Measurements from ENCODE around the gene ZNHIT2.

Gene ZNHIT2

DNA sequence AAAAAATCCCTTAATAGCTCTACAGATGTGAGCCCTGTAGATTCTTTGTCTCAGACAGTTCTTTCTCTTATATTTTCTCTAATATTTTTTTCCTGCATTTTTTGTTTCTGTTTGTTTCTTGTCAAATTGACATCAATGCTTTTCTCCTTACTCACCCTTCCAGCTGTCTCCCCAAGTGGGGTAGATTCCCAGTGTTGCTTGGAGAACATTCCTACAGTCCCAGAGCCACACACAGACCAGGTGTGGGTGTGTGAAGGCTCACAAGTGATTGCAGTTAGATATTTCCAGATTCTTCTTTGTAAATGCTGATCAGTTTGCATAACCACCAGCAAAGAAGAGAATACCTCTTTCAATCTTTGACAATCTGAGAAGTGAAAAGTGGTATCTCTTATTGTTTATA lies 14.0 kb downstream of the ZNHIT2 start:
- no peak for DNase-seq (ENCODE audit: low read depth)

DNA sequence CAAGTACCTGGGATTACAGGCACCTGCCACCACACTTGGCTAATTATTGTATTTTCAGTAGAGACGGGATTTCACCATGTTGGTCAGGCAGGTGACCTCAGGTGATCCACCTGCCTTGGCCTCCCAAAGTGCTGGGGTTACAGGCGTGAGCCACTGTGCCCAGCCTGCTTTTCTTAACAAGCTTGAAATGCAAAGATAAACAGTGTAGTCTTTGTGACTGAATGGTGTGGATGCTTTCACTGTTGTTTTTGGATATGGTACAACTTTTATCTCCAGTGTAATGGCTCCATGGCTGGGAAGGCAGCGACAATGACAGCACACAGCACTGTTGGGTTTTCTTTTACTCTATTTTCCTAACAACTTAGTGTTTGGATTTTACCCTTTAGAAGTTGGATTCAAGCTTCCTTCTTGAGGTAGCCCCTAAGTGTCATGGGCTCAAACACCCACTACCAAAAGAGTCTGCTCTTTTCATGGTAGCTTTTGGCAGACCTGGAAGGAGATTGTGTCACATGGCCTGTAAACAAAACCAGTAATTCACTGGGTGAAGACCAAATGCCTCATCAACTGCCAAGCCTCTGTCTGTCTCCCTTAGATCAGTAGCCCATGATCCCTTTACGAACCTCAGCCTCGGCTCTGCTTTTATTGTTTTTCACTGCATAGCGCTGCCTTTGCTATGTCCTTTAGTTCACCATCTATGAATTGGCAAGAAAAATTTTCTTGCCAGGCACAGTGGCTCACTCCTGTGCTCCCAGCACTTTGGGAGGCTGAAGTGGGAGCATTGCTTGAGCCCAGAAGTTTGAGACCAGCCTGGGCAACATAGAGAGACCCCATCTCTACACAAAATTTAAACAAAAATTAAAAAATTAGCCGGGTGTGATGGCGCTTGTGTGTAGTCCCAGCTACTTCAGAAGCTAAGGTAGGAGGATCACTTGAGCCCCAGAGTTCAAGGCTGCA lies 15.1 kb downstream of the ZNHIT2 start:
- no peak for DNase-seq (ENCODE audit: low read depth)

DNA sequence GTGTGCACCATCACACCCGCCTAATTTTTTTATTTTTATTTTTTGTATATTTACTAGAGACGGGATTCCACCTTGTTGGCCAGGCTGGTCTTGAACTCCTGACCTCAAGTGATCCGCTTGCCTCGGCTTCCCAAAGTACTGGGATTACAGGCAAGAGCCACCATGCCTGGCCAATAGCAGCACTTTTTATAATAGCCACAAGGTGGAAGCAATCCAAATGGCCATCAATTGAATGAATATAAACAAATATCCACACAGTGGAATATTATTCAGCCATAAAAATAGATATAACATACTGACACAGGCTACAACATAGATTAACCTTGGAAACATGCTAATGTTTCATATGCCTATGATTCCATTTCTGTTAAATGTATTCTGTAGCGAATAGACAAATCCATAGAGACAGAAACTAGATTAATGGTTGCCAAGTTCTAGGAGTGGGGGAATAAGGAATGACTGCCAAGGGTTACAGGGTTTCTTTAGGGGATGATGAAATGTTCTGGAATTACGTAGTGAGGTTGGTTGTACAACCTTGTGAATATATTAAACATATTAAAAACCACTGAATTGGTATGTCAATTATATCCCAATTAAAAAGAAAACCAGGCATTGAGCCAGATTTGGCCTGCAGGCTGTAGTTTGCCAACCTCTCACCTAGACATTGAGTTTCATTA lies 16.7 kb downstream of the ZNHIT2 start:
- DNase-seq (ENCODE audit: low read depth), result no peak

DNA sequence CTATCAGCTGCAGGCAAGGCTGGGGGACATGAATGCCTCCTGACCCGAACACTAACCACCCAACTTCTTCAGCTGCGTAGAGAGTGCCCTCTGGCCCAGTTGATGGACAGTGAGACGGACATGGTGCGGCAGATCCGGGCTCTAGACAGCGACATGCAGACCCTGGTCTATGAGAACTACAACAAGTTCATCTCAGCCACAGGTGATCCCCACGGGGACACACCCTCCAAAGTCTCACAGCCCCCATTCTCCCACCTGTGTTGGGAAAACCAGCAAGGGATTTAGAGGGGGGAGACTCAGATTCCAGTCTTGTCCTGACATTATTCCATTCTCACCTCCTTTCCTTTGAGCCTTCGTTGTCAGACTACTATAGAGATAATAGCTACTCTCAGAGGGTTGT lies 20.6 kb downstream of the ZNHIT2 start:
- no peak for DNase-seq (ENCODE audit: low read depth)

DNA sequence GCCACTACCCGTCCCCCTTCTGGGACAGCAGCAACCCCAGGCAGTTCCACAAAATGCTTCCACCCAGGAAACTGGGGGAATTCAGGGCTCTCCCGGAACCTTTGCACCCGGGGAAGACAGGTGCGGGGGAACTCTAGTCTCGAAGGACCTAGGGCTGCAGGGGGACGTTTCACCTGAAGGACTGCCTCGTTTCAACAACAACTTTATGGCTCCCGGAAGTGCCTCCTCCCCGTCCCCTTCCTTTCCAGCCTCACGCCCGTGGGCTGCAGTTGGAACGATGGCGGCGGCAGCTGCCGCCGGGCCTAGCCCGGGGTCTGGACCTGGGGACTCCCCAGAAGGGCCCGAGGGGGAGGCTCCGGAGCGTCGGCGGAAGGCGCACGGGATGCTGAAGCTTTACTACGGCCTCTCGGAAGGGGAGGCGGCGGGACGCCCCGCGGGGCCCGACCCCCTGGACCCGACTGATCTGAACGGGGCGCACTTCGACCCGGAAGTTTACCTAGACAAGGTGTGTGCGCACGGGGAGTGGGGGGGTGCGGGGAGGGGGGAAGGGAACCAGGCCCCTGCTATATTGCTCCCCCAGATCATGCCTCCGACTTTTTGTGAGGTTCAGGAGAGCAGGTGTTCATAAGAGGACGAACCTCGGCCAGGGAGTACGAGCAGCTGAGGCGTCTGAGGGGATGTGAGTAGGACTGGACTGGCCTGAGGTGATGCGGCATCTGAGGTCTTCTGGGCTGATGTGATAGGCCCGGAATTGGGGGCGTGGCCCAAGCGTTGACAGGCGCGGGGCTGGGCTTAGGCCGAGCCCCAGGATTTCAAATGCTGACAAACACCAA lies 21.3 kb downstream of the ZNHIT2 start, which contains the start of gene VPS51:
VPS51 (plus strand) TSS at position 241 of the 833 bp plus-strand sequence; CDS start at position 278, 37 bp downstream.
- peak; percentile 75 for DNase-seq (ENCODE audit: low read depth)

DNA sequence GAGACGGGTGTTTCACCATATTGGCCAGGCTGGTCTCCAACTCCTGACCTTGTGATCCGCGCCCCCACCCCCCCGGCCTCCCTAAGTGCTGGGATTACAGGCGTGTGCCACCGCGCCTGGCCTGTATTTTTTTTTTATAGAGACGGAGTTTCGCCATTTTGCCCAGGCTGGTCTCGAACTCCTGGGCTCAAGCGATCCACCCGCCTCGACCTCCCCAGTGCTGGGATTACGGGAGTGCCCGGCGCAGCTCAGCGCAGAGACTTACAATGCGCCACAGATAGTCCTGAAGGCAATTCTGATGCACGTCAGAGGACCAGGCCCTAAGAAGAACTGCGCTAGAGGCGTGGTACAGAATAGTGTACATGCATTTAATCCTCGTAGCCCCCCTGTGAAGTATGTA lies 22.1 kb downstream of the ZNHIT2 start:
- no peak for DNase-seq (ENCODE audit: low read depth)

DNA sequence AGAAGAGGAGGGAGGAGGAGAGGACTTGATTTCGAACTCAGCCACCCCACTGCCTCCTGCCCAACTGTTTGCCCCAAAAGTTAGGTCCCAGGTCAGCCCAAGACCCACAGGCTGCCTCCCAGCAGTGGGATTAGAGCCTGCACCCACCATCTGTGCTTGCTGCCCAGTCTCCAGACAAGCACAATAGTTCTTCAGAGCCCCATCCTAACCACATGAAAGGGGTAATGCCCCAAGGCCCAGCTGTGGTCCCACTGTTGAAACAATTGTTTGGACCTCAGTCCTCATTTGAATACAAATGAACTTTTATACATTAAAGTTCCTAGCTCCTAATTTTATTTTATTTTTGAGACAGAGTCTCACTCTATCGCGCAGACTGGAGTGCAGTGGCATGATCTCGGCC lies 26.9 kb downstream of the ZNHIT2 start:
- DNase-seq (ENCODE audit: low read depth), result no peak

DNA sequence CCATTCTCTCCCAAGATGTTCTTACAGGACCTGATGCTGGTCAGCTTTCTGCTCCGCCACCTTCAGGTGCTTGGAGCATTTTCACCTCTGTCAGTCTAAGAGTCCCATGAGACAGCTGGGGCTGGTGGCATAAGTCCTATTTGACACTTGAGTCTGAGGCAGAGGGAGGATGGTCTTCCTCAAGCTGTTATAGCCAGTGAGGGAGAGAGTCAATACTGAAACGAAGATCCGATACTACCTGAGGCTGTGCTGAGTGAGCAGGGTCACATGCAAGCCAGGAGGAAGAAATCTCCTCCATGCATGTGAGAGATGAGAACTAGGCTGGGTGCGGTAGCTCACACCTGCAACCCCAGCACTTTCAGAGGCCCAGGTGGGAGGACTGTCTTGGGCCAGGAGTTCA lies 27.9 kb downstream of the ZNHIT2 start:
- no peak for DNase-seq (ENCODE audit: low read depth)

DNA sequence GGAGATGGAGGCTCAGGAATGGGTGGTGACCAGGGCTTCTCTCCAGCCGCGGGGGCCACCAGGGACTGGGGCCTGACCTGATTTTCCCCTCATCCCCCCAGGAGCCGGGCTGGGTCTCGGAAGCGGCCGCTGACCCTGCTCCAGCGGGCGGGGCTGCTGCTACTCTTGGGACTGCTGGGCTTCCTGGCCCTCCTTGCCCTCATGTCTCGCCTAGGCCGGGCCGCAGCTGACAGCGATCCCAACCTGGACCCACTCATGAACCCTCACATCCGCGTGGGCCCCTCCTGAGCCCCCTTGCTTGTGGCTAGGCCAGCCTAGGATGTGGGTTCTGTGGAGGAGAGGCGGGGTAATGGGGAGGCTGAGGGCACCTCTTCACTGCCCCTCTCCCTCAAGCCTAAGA lies 29.7 kb downstream of the ZNHIT2 start:
- DNase-seq (ENCODE audit: low read depth), result no peak

DNA sequence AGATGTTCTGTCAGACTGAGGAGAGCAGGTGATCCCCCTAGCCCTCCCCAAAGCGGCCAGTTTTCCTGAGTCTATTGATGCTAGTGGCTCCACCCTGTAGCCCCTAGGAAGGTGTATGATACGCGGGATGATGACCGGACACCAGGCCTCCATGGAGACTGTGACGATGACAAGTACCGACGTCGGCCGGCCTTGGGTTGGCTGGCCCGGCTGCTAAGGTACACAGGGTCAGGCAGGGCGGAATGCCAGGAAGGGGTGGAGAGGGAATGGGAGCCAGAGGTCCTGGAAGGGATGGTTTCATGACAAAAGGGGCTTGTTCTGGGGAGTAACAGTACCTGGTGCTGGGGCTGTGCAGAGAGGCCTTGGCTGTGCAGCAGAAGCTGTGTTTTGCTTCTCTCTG lies 30.3 kb downstream of the ZNHIT2 start:
- no peak for DNase-seq (ENCODE audit: low read depth)

DNA sequence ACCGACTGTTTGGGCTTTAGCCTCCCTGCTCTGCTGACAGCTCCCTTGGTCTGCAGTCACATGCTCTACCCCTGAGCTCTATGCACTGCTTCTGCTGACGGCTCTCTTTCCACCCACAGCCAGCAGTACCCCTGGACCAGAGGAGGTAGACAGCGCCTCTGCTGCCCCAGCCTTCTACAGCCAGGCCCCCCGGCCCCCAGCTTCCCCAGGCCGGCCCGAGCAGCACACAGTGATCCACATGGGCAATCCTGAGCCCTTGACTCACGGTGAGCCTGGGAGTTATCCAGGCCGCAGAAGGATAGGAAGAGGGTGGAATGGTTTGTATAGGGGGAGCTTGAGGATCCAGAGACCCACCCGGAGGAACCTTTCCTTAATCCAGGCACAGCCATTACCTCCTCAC lies 30.7 kb downstream of the ZNHIT2 start:
- no peak for DNase-seq (ENCODE audit: low read depth)

DNA sequence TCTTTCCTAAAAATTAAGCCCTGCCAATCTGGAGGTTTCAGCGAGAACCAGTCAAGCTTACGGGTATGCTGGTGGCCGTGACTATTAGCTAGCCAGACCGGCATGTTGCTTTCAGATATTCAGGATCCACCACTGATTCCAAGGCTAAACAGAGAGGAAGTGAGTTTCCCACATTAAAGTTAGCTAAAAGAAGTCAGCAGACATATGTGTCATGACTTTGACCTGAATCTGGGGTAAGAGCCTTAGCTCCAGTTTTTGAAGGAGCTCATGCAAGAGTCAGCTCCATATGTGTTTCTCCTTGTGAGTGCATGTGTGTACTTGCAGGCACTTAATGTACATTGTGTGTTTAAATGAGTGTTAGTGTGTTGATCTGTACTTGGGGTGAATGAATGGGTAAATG lies 32.1 kb downstream of the ZNHIT2 start:
- DNase-seq (ENCODE audit: low read depth), result no peak

DNA sequence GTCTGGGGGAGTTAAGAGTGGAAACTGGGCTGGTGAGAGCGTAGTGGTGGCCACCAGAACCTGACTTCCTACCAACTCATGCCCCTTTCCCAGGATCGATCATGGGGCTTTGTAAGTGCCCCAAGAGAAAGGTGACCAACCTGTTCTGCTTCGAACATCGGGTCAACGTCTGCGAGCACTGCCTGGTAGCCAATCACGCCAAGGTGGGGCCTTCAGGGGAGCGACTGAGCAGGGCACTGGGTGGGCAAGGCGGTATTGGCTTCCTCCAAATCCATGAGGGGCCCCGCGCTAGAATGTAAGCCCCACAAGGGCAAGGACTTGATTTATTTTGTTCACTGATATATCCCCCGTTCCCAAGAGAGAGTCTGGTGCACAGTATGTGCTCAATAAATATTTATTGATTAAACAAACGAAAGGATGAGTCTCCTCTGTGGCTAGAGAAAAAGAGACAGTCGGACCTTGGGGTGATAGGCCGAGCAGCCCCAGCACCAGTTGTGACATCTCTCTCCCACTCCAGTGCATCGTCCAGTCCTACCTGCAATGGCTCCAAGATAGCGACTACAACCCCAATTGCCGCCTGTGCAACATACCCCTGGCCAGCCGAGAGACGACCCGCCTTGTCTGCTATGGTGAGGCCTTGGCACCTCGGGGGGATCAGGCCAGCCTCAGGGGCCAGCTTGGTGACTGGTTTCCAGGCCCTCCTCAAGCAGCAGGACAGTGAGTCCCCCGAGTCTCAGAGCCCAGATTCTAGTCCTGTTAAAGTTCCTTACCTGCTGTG lies 32.7 kb downstream of the ZNHIT2 start:
- no peak for DNase-seq (ENCODE audit: low read depth)

DNA sequence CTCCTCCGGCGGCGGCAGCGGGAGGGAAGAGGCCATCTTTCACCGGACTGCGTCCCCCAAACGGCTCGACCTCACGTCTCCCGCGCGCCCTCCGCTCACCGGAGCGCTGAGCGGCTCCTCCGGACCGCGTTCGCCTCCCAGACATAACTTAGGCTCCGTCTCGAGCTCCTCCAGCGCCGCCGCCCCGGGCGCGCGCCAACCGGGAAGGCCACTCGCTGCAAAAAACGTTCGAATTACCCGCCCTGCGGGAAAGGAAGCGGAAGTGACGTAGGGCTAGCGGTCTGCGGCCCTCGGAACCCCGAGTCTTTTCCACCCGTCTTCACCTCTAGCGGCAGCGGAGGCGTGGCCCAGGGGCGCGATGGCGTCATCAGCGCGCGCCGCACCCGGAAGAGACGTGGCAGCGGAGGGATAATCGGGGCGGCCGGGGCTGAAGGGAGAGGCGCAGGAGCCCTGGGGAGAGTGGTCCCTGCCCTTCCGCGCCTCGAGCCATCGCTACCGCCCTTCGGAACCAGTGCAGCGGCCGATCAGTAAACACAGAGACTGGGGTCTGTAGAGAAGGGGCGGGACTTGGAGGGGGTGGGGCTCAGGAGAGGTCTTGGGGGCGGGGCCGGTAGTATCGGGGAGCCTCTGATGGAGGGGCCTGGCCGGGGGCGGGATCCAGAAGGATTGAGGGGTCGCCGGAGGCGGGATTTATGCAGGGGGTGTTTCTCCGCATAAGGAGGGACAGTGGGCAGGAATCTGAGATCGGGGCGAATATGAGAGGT lies 33.5 kb downstream of the ZNHIT2 start, which contains the start of the genes CDCA5 and ZFPL1:
CDCA5 (minus strand) TSS at position 207 of the 764 bp plus-strand sequence; CDS start at position 145, 62 bp downstream.
ZFPL1 (plus strand) TSS at position 389 of the 764 bp plus-strand sequence. CDS start 477 bp downstream, outside the sequence.
- DNase-seq (ENCODE audit: low read depth), result peak; percentile 82

DNA sequence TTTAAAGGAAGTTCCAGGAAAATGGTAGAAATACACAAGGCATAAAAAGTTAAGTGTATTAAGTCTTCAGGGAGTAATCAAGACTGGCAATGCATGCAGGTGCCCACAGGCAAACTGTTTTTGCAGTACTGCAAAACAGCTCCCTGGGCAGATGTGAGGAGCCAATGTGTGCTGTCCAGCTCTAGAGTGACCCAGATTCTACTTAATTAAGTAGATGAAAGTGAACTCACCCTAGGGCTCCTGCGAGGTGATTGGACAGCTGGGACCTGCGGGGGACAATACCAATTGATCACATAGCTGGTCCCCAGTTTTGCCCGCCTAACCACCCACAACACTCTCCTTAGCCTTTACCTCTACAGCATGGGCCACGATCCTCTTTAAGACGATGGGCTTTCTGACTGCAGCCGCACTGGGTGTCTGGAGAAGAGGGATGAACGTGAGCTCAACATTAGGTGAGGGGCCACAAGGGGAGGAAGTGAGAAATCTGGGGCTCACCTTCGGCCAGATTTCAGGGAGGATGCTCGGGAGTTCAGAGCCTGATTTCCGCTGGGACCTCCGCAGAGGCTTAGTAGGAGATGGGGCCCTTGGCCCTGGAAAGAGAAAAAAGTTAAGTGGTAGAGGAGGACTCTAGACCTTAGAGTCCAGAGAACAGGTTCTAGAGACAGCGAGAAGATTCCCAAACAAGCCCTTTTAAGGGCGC lies 34.2 kb downstream of the ZNHIT2 start:
- no peak for DNase-seq (ENCODE audit: low read depth)

DNA sequence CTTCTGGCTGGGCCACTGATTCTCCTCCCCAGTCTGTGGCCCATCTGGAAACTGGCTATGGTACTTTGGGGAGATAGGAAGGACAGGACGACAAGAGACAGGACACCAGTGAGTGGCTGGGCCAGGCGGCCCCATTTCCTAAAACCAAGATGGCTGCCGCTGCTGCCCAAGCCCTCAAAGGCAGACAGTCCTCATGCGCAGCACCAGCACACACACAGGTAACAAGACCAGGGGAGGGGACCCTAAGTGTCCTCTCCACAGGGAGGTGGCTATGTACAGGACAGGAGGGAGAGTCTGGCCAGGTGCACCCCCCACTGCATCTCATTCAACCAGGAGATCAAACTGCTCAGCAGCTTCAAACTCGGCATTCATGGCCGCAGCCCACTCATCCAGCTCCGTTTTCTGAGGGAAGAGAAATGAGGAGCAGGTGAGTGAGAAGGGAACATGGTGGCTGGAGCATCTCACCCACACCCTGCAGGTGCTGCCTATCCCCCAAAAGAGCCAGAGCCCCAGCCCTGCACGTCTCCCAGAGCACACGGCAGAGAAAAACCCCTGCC lies 38.6 kb downstream of the ZNHIT2 start:
- no peak for DNase-seq (ENCODE audit: low read depth)

DNA sequence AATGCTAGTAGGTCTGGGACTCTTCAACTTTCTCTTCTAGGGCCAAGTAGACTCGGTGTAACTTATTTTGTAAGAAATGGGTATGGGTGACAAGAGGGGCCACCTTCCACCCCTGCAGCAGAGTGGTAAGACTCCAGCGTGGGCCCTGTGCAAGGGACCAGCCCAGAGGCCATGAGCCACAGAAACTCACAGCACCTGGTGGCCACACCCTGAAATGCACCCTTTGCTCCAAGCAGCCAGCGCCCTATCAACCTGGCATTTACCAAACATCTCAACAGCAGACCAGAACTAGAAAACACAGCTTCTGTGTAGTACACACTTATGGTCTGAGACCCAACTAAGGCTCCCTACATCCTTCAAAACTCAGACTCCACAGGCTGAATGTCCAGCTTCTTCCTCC lies 39.4 kb downstream of the ZNHIT2 start:
- no peak for DNase-seq (ENCODE audit: low read depth)

DNA sequence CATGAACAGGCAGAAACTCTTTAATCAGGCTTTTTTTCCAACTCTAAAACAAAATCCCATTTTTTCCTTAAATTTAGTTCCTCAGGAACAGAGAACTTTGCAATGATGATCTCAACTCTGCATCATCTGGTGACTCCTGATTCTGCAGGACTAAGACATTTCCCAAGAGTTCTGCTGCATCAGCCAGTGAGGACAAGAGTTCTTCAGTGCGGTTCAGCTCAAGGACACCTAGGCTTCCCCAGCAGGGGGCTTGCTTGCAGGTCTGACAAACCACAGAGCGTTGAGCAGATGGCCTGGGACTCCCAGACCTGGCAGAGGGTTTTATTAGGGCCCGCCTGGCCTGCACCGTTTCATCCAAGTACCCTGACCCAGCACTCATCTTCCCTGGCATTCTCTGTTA lies 40.0 kb downstream of the ZNHIT2 start:
- no peak for DNase-seq (ENCODE audit: low read depth)

DNA sequence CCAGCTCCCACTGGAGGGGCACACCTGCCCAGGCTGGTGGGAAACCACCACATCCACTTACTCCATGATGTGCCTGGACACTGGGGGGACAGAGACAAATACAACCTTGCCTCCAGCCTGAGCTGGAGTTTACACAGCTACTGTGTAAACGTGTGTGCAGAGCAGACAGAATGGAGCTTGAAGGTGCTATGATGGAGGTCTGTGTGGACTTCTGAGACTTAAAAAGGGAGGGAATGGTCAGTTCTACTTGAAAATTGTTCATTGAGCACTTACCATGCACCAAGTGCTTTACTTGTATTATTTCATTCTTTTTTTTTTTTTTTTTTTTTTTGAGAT lies 44.9 kb downstream of the ZNHIT2 start:
- DNase-seq (ENCODE audit: low read depth), result no peak

All from CMK (cell line).